Central memory CD8-positive, alpha-beta T cell (primary cell): ENCODE results near the gene NR5A2.
A peak's percentile ranks its signal among the peaks of the same experiment; 100 is the strongest.

Source experiments
- ATAC-seq: fragments of 150-1000 bp; cut with Tn5 transposase; replicated peaks from 2 replicates; pipeline ENCODE4 v1.10.0; 2022; ENCODE audit warnings: mild to moderate bottlenecking, moderate FRiP score, moderate number of reproducible peaks; ENCODE audit not compliant: poor library complexity, severe bottlenecking; ENCODE audit errors: extremely low read depth
- DNase-seq, 2 donors: peaks; one replicate each; pipeline ENCODE4 v3.0.0; 2021; ENCODE audit warnings: low spot score in 2 of 2
- H3K27ac Mint-ChIP-seq: one replicate; pipeline ENCODE4 v1.8.0; 2022; ENCODE audit warnings: low read depth, mild to moderate bottlenecking, moderate library complexity, mixed read lengths
- H3K27me3 Mint-ChIP-seq: one replicate; pipeline ENCODE4 v1.8.0; 2022; ENCODE audit warnings: mixed read lengths
- H3K36me3 Mint-ChIP-seq: one replicate; pipeline ENCODE4 v1.8.0; 2022; ENCODE audit warnings: mild to moderate bottlenecking, moderate library complexity, mixed read lengths; ENCODE audit not compliant: insufficient read depth
- H3K4me1 Mint-ChIP-seq: one replicate; pipeline ENCODE4 v1.8.0; 2022; ENCODE audit warnings: mixed read lengths
- H3K4me3 Mint-ChIP-seq: one replicate; pipeline ENCODE4 v1.8.0; 2022; ENCODE audit warnings: mild to moderate bottlenecking, moderate library complexity, mixed read lengths
- H3K9me3 Mint-ChIP-seq: one replicate; pipeline ENCODE4 v1.8.0; 2022; ENCODE audit warnings: mixed read lengths

Gene NR5A2

DNA sequence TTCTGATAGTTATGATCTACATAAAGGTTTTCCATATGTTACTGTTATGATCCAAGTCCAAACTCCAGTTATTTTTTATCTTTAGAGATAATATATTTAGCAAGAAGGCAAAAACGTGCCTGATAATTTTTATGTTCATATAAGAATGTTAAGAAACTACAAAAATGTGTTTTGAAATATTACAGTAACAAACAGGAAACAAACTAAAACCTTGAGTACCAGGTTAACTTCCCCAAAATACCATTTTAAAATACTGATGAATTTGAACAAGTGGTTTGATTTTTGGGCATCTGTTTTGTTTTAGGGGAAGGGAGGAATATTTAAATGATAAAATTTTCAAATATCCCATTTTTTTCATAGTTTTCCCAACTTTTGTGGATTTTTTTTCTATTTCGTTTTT, 124.8 kb downstream of the NR5A2 start:
- no peak for ATAC-seq
- Mint-ChIP-seq H3K4me3 (no peak overlapping the region), H3K36me3 (peaks cover 5% of the 10 kb centered on the region), H3K27me3 (no peaks in the 10 kb centered on the region), H3K27ac (no peak overlapping the region), H3K9me3 (no peaks in the 10 kb centered on the region), H3K4me1 (peaks cover 25% of the 10 kb centered on the region)
- no peak for DNase-seq

DNA sequence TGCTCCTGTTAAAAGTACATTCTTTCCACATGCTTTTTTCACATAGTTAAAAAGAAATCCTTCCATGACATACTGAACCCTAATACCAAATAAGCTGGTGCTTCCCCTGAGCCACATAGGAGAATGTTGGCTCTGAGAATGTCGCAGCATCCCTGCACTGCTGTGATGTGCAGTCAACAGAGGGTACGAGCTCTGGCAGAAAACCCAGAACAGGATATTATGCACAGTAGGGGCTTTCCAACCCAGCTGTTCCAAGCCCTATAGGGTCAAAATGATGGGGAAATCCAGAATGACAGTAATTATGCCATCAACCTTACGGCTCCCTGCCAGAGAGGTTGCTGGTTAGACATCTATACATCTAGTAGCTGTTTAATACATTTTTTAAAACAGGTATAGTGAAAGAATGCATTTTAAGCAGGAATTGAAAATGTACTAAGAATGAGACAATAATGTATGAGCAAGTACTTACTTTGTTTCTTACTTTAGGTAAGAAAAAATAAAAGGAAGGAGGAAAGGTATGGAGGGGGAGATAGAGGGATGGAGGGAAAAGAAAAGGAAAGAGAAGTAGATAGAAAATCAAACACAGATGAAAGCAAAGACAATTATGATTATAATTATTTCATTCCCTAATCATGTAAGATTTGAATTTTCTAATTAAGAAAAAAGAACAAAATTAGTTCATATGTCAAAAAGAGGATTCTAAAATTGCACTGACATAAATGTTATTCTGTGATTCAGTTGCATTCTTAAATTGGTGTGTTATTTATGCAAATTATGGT, 126.0 kb downstream of the NR5A2 start:
- Mint-ChIP-seq H3K4me1 (peaks cover 25% of the 10 kb centered on the region), H3K4me3 (peak overlapping the region; percentile 51), H3K36me3 (peaks cover 5% of the 10 kb centered on the region), H3K27ac (peak overlapping the region; percentile 88), H3K9me3 (no peaks in the 10 kb centered on the region), H3K27me3 (no peaks in the 10 kb centered on the region)
- ATAC-seq = peak; percentile 67
- peak in 1 of 2 donors; percentile 51 for DNase-seq

DNA sequence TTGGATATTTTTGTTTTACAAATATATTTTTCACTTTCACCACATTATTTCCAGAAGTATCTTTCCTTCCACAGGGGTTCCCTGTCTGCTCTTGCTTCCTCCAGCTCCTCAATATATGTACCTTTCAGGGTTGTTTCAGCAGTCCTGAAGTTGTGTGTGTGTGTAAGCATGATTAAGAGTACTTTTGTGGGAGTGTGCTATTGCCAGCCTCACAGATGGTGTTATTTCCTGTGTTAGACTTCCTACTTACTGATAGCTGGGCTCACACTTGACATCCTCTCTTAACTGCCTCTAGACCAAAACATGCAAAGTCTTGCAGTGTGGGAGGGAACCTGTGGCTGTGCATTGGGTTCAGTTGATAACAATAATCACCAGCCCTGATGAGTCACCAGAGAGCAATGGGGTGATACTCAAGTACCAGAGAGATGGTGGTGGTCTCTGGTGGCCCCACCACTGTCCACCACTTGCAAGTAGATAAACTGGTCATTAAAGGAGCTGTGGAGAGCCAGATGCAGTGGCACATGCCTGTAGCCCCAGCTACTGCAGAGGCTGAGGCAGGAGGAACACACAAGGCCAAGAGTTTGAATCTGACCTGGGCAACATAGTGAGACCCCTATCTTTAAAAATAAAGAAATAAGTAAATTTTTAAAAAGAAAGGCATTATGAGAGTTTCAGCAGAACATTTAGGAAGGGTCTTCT, 126.7 kb downstream of the NR5A2 start:
- Mint-ChIP-seq H3K36me3 (peaks cover 5% of the 10 kb centered on the region), H3K27ac (peak overlapping the region; percentile 88), H3K4me3 (peak overlapping the region; percentile 51), H3K27me3 (no peaks in the 10 kb centered on the region), H3K4me1 (peaks cover 25% of the 10 kb centered on the region), H3K9me3 (no peaks in the 10 kb centered on the region)
- peak; percentile 98 for ATAC-seq
- DNase-seq = peak; percentile 18 to 68

DNA sequence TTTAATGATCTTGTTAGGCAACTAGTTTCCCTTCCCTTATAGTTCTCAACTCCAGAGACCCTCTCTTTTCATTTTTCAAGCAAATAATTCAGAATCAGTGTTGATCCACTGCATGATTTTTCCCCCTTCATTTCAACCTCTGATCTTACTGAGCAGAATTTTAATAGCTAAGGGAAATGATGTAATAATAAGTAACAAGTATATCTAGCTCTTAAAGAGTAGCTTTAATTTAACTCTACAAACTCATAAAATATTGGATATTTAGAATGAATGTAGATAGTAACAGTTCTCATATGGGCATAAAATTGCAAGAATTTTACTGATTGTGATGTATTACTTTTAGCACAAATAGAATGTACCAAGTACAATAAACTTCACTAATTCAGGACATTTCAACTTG, 130.2 kb downstream of the NR5A2 start:
- no peak for ATAC-seq
- DNase-seq = no peak
- Mint-ChIP-seq H3K27me3 (no peaks in the 10 kb centered on the region), H3K9me3 (no peaks in the 10 kb centered on the region), H3K4me1 (peaks cover 22% of the 10 kb centered on the region), H3K4me3 (no peak overlapping the region), H3K27ac (no peak overlapping the region), H3K36me3 (peaks cover 5% of the 10 kb centered on the region)

DNA sequence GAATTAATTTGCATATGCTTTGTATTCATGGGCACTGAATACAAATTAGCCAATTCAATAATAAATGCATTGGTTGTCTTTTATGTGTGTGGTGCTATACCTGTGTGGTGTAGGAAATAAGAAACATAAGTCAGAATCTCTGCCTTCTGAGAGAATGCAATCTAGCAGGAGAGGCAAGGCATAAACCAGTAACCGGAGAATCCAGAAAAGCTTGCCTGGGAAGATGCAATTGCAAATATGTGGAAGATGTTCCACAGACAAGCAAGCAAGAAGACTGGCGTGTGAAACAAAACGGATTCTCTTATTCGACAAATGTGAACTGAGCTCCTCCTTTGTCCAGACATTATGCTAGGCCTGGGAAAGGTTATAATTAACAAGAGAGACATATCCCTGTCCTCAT, 134.3 kb downstream of the NR5A2 start:
- Mint-ChIP-seq H3K27me3 (no peaks in the 10 kb centered on the region), H3K36me3 (no peaks in the 10 kb centered on the region), H3K27ac (no peak overlapping the region), H3K9me3 (no peaks in the 10 kb centered on the region), H3K4me1 (no peaks in the 10 kb centered on the region), H3K4me3 (no peak overlapping the region)
- no peak for ATAC-seq
- DNase-seq = no peak

DNA sequence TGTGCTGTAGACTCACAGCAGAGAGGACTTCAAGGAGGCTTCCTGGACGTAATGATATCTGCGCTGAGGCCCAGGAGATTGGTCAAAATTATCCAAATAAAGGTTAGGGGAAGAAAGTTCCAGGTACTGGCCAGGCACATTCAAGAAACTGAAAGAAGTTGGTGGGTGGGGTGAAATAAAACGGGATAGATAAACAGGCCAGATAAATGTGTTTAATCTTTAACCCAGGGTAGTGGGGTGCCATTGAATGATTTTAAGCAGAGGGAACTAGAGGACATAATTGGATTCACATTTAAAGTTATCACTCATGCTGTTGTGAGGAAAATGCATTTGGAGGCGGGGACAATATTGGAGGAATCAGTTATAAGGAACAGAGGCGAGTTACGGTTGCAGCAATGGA, 134.7 kb downstream of the NR5A2 start:
- DNase-seq = no peak
- Mint-ChIP-seq H3K36me3 (peaks cover 1% of the 10 kb centered on the region), H3K27ac (no peak overlapping the region), H3K27me3 (no peaks in the 10 kb centered on the region), H3K4me1 (no peaks in the 10 kb centered on the region), H3K4me3 (no peak overlapping the region), H3K9me3 (no peaks in the 10 kb centered on the region)
- ATAC-seq = no peak

DNA sequence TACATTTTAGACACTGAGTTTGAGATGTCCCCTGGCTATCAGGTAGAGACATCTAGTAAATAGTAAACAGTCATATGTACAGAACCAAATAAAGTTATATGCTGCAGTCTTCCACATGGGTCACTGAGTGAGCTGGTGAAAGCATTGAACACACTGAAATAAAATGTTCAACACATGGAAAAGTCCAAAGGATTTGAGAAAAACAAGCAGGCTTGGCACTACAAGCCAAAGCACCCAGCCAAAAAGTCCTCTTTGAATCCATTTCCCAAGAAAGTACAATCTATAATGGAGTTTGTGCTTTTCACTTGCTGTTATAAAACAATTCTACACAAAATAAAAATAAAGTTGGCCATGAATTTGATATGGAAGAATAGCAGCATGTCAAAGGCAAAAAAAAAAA, 135.4 kb downstream of the NR5A2 start:
- no peaks in the 10 kb centered on the region for H3K9me3 Mint-ChIP-seq
- H3K4me1 Mint-ChIP-seq = no peaks in the 10 kb centered on the region
- no peaks in the 10 kb centered on the region for H3K27me3 Mint-ChIP-seq
- ATAC-seq (no peak), DNase-seq (no peak)
- H3K4me3 Mint-ChIP-seq = no peak overlapping the region
- H3K27ac Mint-ChIP-seq = no peak overlapping the region
- H3K36me3 Mint-ChIP-seq = peaks cover 1% of the 10 kb centered on the region

DNA sequence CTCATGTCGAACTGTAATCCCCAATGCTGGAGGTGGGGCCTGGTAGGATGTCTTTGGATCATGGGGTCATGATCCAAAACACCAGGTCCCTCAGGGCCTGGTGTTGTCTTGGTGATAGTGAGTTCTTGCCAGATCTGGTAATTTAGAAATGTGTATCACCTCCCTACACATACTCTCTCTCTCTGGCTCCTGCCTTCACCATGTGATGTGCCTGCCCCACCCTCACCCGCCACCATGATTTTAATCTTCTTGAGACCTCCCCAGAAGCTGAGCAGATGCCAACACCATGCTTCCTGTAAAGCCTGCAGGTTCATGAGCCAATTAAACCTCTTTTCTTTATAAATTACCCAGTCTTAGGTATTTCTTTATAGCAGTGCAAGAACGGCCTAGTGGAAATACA, 136.4 kb downstream of the NR5A2 start:
- Mint-ChIP-seq H3K27me3 (no peaks in the 10 kb centered on the region), H3K27ac (no peak overlapping the region), H3K36me3 (peaks cover 1% of the 10 kb centered on the region), H3K4me1 (no peaks in the 10 kb centered on the region), H3K9me3 (no peaks in the 10 kb centered on the region), H3K4me3 (no peak overlapping the region)
- ATAC-seq (no peak), DNase-seq (no peak)

DNA sequence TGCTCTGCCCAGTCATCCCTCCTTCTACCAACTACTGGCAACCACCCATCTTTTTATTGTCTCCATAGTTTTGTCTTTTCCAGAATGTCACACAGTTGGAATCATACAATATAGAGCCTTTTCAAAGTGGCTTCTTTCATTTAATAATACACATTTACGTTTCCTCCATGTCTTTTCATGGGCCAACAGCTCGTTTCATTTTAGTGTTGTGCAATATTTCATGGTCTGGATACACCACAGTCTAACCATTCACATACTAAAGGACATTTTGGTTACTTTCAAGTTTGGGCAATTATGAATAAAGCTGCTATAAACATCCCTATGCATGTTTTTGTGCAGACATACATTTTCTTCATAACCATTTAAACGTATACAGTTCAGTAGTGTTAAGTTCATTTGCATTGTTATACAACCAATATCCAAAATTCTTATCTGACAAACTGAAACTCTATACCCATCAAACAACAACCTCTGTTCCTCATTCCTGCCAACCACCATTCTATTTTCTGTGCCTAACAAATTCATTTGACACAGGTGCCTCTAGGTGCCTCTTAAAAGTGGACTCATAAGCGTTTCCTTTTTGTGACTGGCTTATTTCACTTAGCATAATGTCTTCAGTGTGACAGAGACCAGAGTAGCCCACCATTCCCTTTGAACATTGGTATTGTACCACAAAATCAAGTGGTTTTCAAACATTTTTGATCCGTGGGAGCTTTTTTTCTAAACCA, 138.1 kb downstream of the NR5A2 start:
- no peak for ATAC-seq
- Mint-ChIP-seq H3K4me3 (no peak overlapping the region), H3K27ac (no peak overlapping the region), H3K9me3 (no peaks in the 10 kb centered on the region), H3K4me1 (no peaks in the 10 kb centered on the region), H3K36me3 (peaks cover 1% of the 10 kb centered on the region), H3K27me3 (peaks cover 4% of the 10 kb centered on the region)
- no peak for DNase-seq

DNA sequence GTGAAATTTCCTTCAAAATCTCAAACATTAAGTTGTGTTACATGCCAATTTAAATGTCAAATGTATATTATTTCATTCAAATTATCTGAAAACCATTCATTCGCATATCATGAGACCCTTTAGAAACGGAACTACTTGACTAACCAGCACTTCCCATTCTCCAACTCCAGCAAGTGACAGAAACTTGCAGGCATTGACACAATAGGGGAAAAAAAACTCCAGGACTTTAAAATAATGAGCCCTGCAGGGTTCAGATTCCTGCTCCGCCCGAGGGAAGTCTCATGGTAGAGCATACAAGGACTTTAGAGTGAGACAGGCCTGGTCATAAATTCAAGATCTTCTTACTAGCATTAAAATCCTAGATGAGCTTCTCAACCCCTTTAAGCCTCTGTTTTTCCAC, 138.9 kb downstream of the NR5A2 start:
- Mint-ChIP-seq H3K4me3 (no peak overlapping the region), H3K9me3 (no peaks in the 10 kb centered on the region), H3K27ac (no peak overlapping the region), H3K27me3 (peaks cover 9% of the 10 kb centered on the region), H3K4me1 (no peaks in the 10 kb centered on the region), H3K36me3 (peaks cover 1% of the 10 kb centered on the region)
- ATAC-seq = no peak
- DNase-seq = no peak

DNA sequence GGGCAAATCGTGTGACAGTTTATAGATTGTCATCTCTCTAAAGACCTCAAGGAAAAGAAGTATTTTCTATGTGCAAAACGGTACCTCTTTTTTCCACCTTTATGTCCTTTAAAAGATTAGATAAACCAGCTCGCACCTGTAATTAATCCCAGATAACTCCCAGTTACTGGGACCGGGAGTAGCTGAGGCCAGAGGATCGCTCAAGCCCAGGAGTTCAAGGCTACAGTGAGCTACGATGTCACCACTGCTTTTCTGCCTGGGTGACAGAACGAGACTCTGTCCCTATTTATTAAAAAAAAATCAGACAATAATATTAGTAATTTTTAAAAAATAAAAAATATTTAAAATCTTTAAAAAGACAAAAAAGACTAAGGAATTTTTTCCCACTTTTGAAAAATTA, 141.4 kb downstream of the NR5A2 start:
- ATAC-seq (no peak), DNase-seq (no peak)
- Mint-ChIP-seq H3K27me3 (peaks cover 9% of the 10 kb centered on the region), H3K4me3 (no peak overlapping the region), H3K36me3 (peaks cover 1% of the 10 kb centered on the region), H3K4me1 (no peaks in the 10 kb centered on the region), H3K9me3 (no peaks in the 10 kb centered on the region), H3K27ac (no peak overlapping the region)

DNA sequence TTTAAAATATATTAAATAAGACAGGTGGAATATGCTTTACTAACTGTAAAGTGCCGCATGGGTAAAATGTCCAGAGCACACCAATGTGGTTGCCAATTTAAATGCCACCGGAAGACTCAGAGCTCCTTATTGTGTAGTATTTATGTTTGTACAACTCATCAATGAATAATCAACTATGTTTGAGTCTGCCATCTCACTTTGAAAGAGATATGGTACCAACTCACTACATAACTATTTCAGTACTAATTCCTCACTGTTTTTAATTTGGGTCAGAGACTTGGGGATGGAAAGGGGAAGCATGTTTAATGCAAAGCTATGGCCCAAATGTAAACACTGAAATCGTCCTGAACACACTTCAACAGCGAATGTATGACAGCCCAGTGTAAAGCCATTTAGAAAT, 144.8 kb downstream of the NR5A2 start:
- DNase-seq (no peak), ATAC-seq (no peak)
- Mint-ChIP-seq H3K4me1 (no peaks in the 10 kb centered on the region), H3K4me3 (no peak overlapping the region), H3K27me3 (peaks cover 9% of the 10 kb centered on the region), H3K9me3 (no peaks in the 10 kb centered on the region), H3K36me3 (peaks cover 2% of the 10 kb centered on the region), H3K27ac (no peak overlapping the region)
